Lower lobe of right lung (tissue), 2 donors: ENCODE data around the gene DPP9. TPM values are rescaled to one million over a fixed set of nuclear protein-coding genes. Genes with fewer than 3 reads are reported as not detected.
"Not testable (repeated sequence)": the region's sequence is repeated elsewhere in the genome, so short reads cannot be mapped to it uniquely, and the experiment has no call there.

ENCODE experiments used
- ATAC-seq, 2 donors: fragments of 200-7000 bp; cut with Tn5 transposase; one replicate each; pipeline ENCODE4 v1.9.1; 2020 to 2022; ENCODE audit warnings: mild to moderate bottlenecking in 2 of 2, moderate library complexity in 2 of 2
- DNase-seq: peaks from one replicate; pipeline ENCODE4 v3.0.0-alpha.2; 2020
- H3K27ac ChIP-seq: fragments of 200-600 bp; one replicate; pipeline ENCODE4 v1.8.0; 2022
- H3K27me3 ChIP-seq: fragments of 200-600 bp; one replicate; pipeline ENCODE4 v1.8.0; 2022; ENCODE audit warnings: low read depth
- H3K36me3 ChIP-seq: fragments of 200-600 bp; one replicate; pipeline ENCODE4 v1.8.0; 2022; ENCODE audit warnings: mild to moderate bottlenecking
- H3K4me1 ChIP-seq: fragments of 200-600 bp; one replicate; pipeline ENCODE4 v1.8.0; 2022
- H3K4me3 ChIP-seq: fragments of 200-600 bp; one replicate; pipeline ENCODE4 v1.8.0; 2022; ENCODE audit warnings: mild to moderate bottlenecking
- H3K9me3 ChIP-seq: fragments of 200-600 bp; one replicate; pipeline ENCODE4 v1.8.0; 2022
- intact Hi-C: fragments of 100-400 bp; cut with DNase I; formaldehyde crosslinking; loops from one replicate; pipeline ENCODE4 v1.11.0; 2022
- total RNA-seq: library from RNA; stranded (reverse); fragmentation: NEBNext Ultra II Directional; extraction: Animal tissue kit (Norgen Biotek cat#: 25700); gene quantifications from one replicate; pipeline ENCODE4 v1.2.1, GENCODE V29; 2021
- TF ChIP-seq, protein P1 (sequence below): fragments of 200-600 bp; IDR thresholded peaks from one replicate; pipeline ENCODE4 v1.8.0; 2022; ENCODE audit warnings: antibody characterized with exemption, mild to moderate bottlenecking
- donor health status: DM: no; HTN: yes; CAD: no; lungs with severe emphysema.

The DPP9 gene
- total RNA-seq, 1 donor from 2014 or later = 79.6 TPM

DNA sequence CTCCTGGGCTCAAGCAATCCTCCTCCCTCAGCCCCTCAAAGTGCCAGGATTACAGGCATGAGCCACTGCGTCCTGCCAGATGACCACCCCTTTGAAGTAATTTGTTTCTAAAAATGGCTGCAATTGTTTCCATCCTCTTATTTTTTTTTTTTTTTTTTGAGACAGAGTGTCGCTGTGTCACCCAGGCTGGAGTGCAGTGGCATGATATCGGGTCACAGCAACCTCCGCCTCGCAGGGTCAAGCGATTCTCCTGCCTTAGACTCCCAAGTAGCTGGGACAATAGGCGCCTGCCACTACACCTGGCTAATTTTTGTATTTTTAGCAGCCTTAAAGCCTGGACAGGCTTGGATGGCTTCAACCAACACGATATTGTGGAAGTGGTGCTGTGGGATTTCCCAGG lies 22.3 kb upstream of the DPP9 start:
- no peaks in the 10 kb centered on the region for H3K27me3 ChIP-seq
- H3K27ac ChIP-seq = no peak overlapping the region
- no peak overlapping the region for H3K4me3 ChIP-seq
- no peak for ATAC-seq
- DNase-seq = no peak
- no peaks in the 10 kb centered on the region for H3K4me1 ChIP-seq
- no peaks in the 10 kb centered on the region for H3K9me3 ChIP-seq
- no peaks in the 10 kb centered on the region for H3K36me3 ChIP-seq
- TF ChIP-seq, protein P1, sequence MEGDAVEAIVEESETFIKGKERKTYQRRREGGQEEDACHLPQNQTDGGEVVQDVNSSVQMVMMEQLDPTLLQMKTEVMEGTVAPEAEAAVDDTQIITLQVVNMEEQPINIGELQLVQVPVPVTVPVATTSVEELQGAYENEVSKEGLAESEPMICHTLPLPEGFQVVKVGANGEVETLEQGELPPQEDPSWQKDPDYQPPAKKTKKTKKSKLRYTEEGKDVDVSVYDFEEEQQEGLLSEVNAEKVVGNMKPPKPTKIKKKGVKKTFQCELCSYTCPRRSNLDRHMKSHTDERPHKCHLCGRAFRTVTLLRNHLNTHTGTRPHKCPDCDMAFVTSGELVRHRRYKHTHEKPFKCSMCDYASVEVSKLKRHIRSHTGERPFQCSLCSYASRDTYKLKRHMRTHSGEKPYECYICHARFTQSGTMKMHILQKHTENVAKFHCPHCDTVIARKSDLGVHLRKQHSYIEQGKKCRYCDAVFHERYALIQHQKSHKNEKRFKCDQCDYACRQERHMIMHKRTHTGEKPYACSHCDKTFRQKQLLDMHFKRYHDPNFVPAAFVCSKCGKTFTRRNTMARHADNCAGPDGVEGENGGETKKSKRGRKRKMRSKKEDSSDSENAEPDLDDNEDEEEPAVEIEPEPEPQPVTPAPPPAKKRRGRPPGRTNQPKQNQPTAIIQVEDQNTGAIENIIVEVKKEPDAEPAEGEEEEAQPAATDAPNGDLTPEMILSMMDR = no peak
- intact Hi-C loops = no loop called here

DNA sequence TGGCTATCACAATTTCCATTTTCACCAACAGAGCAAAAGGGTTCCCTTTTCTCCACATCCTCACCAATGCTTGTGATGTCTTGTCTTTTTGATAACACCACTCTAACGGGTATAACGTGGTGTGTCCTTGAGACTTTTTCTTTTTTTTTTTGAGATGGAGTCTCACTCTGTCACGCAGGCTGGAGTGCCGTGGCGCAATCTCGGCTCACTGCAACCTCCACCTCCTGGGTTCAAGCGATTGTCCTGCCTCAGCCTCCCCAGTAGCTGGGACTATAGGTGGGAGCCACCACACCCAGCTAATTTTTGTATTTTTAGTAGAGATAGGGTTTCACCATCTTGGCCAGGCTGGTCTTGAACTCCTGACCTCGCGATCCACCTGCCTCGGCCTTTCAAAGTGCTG lies 21.5 kb upstream of the DPP9 start:
- intact Hi-C loops, ATAC-seq, H3K36me3 ChIP-seq, H3K4me3 ChIP-seq, H3K9me3 ChIP-seq, H3K27me3 ChIP-seq, H3K27ac ChIP-seq, DNase-seq, H3K4me1 ChIP-seq: not testable (repeated sequence)

DNA sequence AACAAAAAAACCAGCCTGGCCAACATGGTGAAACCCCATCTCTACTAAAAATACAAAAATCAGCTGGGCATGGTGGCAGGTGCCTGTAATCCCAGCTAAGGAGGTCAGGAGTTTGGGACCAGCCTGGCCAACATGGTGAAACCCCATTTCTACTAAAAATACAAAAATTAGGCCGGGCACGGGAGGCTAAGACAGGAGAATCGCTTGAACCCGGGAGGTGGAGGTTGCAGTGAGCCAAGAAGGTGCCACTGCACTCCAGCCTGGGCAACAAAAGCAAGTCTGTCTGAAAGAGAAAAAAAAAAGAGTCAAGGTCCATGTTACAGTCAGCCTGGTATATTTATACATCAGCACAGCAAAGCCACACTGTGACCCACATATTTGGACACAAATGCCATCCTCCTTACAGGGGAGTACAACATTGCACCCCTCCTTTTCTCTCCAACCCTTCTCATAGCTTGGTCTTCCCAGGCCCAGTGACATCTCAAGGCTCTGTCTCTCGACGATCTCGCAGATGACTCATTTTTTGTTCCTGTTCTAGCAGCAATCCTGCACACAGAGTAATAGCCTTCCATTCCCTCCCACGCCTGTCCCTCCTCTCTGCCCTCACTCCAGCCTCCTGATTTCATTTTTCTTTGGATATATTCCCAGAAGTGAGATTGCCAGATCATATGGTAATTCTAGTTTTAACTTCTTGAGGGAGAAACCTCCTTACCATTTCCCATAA lies 21.0 kb upstream of the DPP9 start:
- no peaks in the 10 kb centered on the region for H3K4me1 ChIP-seq
- intact Hi-C loops = no loop called here
- no peak for DNase-seq
- H3K9me3 ChIP-seq = no peaks in the 10 kb centered on the region
- H3K27ac ChIP-seq = no peak overlapping the region
- H3K4me3 ChIP-seq = no peak overlapping the region
- no peaks in the 10 kb centered on the region for H3K27me3 ChIP-seq
- ATAC-seq = peak; percentile 67 to 81
- TF ChIP-seq, protein P1 = no peak
- H3K36me3 ChIP-seq = no peaks in the 10 kb centered on the region

DNA sequence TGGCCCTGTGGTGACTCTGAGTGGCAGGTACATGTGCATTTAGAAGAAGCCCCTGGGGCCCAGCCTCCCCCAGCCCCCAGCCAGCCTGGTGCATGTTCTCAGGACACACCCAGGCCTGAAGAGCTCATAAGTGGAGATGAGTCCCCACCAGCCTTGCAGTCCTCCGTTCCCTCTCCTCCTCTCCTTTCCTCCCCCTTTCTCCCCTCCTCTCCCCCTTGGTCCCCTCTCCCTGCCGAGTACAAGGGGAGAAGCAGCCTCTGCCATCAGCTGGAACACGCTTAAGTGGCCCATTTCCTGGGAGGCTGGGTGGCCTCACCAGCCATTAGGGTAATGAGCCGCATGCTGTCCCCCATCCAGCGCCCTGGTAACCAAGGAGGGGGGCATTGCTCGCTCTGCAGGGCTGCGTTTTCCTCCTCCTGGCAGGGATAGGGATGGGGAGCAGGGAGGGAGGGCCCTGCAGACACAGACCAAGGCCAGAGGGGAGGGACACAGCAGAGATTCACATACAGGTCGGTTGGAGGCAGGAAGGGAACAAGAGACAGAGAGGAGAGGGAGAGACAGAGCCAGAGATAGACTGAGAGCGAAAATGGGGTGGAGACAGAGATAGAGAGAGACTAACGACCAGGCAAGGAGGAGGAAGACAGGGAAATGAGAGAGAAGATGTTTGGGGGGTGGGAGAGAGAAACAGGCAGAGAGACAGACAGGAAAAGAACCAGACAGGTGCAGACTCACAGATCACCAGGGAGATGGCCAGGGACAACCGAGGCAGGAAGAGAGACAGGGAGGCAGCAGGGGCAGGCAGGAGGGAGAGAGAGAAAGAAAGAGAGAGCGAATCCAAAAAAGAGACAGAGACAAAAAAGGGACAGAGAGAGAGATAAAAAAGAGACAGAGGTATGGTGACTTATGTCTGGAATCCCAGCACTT lies 19.3 kb upstream of the DPP9 start:
- intact Hi-C loops = no loop called here
- H3K4me3 ChIP-seq = no peak overlapping the region
- DNase-seq = no peak
- H3K36me3 ChIP-seq = no peaks in the 10 kb centered on the region
- no peaks in the 10 kb centered on the region for H3K9me3 ChIP-seq
- no peak overlapping the region for H3K27ac ChIP-seq
- TF ChIP-seq, protein P1 = no peak
- peaks cover 2% of the 10 kb centered on the region for H3K27me3 ChIP-seq
- no peaks in the 10 kb centered on the region for H3K4me1 ChIP-seq
- no peak for ATAC-seq

DNA sequence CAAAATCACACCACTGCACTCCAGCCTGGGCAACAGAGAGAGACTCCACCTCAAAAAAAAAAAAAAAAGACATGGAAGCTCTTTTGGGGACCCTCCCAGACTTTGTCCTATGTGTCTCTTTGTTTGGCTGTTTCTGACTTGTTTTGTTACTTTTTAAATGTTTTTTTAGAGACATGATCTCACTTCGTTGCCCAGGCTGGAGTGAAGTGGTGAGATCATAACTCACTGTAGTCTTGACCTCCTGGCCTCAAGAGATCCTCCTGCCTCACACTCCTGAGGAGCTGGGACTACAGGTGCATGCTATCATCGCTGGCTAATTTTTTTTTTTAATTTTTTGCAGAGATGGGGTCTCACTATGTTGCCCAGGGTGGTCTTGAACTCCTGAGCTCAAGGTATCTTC lies 16.4 kb upstream of the DPP9 start:
- H3K27me3 ChIP-seq = peaks cover 6% of the 10 kb centered on the region
- DNase-seq (no peak), ATAC-seq (no peak)
- H3K36me3 ChIP-seq = no peaks in the 10 kb centered on the region
- no peaks in the 10 kb centered on the region for H3K9me3 ChIP-seq
- intact Hi-C loops = no loop called here
- TF ChIP-seq, protein P1 = no peak
- no peak overlapping the region for H3K4me3 ChIP-seq
- H3K4me1 ChIP-seq = no peaks in the 10 kb centered on the region
- H3K27ac ChIP-seq = no peak overlapping the region

DNA sequence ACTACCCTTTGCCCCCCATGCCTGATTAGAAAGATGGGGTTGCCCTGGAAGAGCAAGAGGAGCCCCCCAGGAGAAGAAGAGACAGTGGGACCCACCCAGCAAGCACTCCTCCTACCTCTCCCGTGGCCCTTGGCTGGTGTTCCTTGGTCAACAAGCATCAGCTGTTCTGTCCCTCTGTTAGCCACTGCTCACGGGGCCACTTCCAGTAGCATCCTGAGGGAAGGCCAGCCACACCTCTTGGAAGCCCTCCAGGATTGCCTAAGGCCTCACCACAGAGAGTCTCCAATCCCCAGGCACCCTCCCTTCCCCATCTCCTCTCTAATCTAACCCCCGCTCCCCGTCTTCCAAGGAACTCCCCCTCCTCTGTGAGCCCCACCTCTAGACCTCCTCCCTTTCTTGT lies 15.1 kb upstream of the DPP9 start:
- no peak overlapping the region for H3K4me3 ChIP-seq
- no peak for ATAC-seq
- intact Hi-C loops = no loop called here
- H3K27ac ChIP-seq = no peak overlapping the region
- no peaks in the 10 kb centered on the region for H3K36me3 ChIP-seq
- peaks cover 6% of the 10 kb centered on the region for H3K27me3 ChIP-seq
- DNase-seq = no peak
- no peaks in the 10 kb centered on the region for H3K9me3 ChIP-seq
- H3K4me1 ChIP-seq = no peaks in the 10 kb centered on the region
- TF ChIP-seq, protein P1 = no peak
